HG03571 (cell line): ENCODE measurements around the gene TIMMDC1.
A peak's percentile ranks its signal among the peaks of the same experiment; 100 is the strongest.
"Not testable (repeated sequence)": the region's sequence is repeated elsewhere in the genome, so short reads cannot be mapped to it uniquely, and the experiment has no call there.

Source experiments
- ATAC-seq: cut with Tn5 transposase; IDR thresholded peaks from one replicate; pipeline ENCODE4 v1.9.1; 2021; ENCODE audit not compliant: unreplicated experiment

TIMMDC1 gene

GRCh38 chr3:119553823-119554415 lies 55.6 kb downstream of the TIMMDC1 start:
- no peak for ATAC-seq

- no peak for ATAC-seq
Observed at GRCh38 chr3:119555309-119555735, 57.0 kb downstream of the TIMMDC1 start.

- no peak for ATAC-seq
Observed at GRCh38 chr3:119555929-119556328, 57.6 kb downstream of the TIMMDC1 start.

GRCh38 chr3:119557192-119557876 lies 59.0 kb downstream of the TIMMDC1 start:
- ATAC-seq = no peak

- ATAC-seq = no peak
Observed at GRCh38 chr3:119557877-119558269, 59.5 kb downstream of the TIMMDC1 start.

- no peak for ATAC-seq
Observed at GRCh38 chr3:119558626-119559317, 60.4 kb downstream of the TIMMDC1 start.

- ATAC-seq = peak; percentile 46
Observed at GRCh38 chr3:119559441-119559963, 61.2 kb downstream of the TIMMDC1 start, which contains the start of gene CD80. CD80 (minus strand) TSS chr3:119559614; CDS start chr3:119557728, 1,886 bp downstream.

- peak; percentile 2 for ATAC-seq
Observed at GRCh38 chr3:119560160-119560559, 61.8 kb downstream of the TIMMDC1 start.

- peak; percentile 77 for ATAC-seq
Observed at GRCh38 chr3:119562307-119562961, 64.1 kb downstream of the TIMMDC1 start.

- ATAC-seq = not testable (repeated sequence)
Observed at GRCh38 chr3:119563334-119563733, 65.0 kb downstream of the TIMMDC1 start.

- no peak for ATAC-seq
Observed at GRCh38 chr3:119569156-119569555, 70.8 kb downstream of the TIMMDC1 start.

- ATAC-seq = no peak
Observed at GRCh38 chr3:119570229-119570628, 71.9 kb downstream of the TIMMDC1 start.

- ATAC-seq = no peak
Observed at GRCh38 chr3:119571230-119571629, 72.9 kb downstream of the TIMMDC1 start.

- ATAC-seq = no peak
Observed at GRCh38 chr3:119571688-119572087, 73.3 kb downstream of the TIMMDC1 start.
